Mucosa of descending colon (tissue), 3 donors: Measurements from ENCODE around the gene WDFY4. TPM values are rescaled to one million over a fixed set of nuclear protein-coding genes. Genes with fewer than 3 reads are reported as not detected.

Experiments
- ATAC-seq: fragments of 200-7000 bp; cut with Tn5 transposase; one replicate; pipeline ENCODE4 v1.9.1; 2020; ENCODE audit warnings: mild to moderate bottlenecking, moderate library complexity
- DNase-seq, 3 donors: peaks; one replicate each; pipeline ENCODE4 v3.0.0-alpha.2; 2020
- H3K36me3 ChIP-seq: fragments of 200-600 bp; one replicate; pipeline ENCODE4 v1.8.0; 2021; ENCODE audit warnings: low read depth, mild to moderate bottlenecking
- H3K4me1 ChIP-seq: fragments of 200-600 bp; one replicate; pipeline ENCODE4 v1.8.0; 2021; ENCODE audit warnings: low read depth, mild to moderate bottlenecking
- H3K4me3 ChIP-seq: fragments of 200-600 bp; one replicate; pipeline ENCODE4 v1.8.0; 2021; ENCODE audit warnings: mild to moderate bottlenecking
- H3K9me3 ChIP-seq: fragments of 200-600 bp; one replicate; pipeline ENCODE4 v1.8.0; 2021; ENCODE audit warnings: mild to moderate bottlenecking
- CTCF ChIP-seq: fragments of 200-600 bp; IDR thresholded peaks from one replicate; pipeline ENCODE4 v1.8.0; 2022; ENCODE audit warnings: antibody characterized with exemption, mild to moderate bottlenecking
- intact Hi-C, 2 donors: fragments of 100-400 bp; cut with DNase I in 1 of 2; cut with micrococcal nuclease in 1 of 2; formaldehyde crosslinking; loops; one replicate each; pipeline versions ENCODE4 v1.11.0 to v1.11.1; 2022; cut with DNase I, micrococcal nuclease
- total RNA-seq, 3 donors: library from RNA; stranded (reverse); fragmentation: NEBNext Ultra II Directional in 2 of 3; extraction: Animal tissue kit (Norgen Biotek cat#: 25700) in 2 of 3; gene quantifications; one replicate each; pipeline versions ENCODE4 v1.2.1 to v1.2.4, GENCODE V29; 2021 to 2023
- donor health status: DM: no; HTN: no; CAD: no; lungs with moderate emphysema.
- donor health status: DM: no; HTN: no; CAD: no.
- donor health status: DM: no; HTN: yes; CAD: no.

The WDFY4 gene
- total RNA-seq, 3 donors from 2014 or later: 2.1 to 3.3 (median 2.2) TPM

DNA sequence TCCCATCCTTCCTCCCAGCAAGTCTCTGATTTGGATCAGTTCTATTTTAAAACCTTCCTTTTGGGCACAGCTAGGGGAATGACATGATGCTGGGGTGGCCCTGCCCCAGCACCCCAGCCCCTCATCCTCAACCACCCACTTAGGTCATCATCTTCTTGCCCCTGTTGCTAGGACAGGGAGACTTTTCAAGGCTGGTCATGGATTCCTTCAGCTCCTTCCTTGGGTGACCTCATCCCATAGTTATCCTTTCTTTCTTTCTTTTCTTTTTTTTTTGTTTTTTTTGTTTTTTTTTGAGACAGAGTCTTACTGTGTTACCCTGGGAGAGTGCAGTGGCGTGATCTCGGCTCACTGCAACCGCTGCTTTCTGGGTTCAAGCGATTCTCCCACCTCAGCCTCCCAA lies 127.2 kb downstream of the WDFY4 start:
- DNase-seq (no peak), ATAC-seq (no peak)
- no peak for TF ChIP-seq CTCF
- Histone ChIP-seq H3K36me3 (no peaks in the 10 kb centered on the region), H3K9me3 (no peaks in the 10 kb centered on the region), H3K4me3 (no peak overlapping the region), H3K4me1 (no peaks in the 10 kb centered on the region)
- intact Hi-C loops: no loop called here

- intact Hi-C loops: no loop called here
- no peaks in the 10 kb centered on the region for H3K9me3 ChIP-seq
- H3K4me1 ChIP-seq: no peaks in the 10 kb centered on the region
- no peak for ATAC-seq
- no peak for DNase-seq
- H3K4me3 ChIP-seq: no peak overlapping the region
- TF ChIP-seq CTCF: no peak
- no peaks in the 10 kb centered on the region for H3K36me3 ChIP-seq
These were observed 128.6 kb downstream of the WDFY4 start for GRCh38 chr10:48813291-48813690.

GRCh38 chr10:48813825-48814224 lies 129.2 kb downstream of the WDFY4 start:
- no peaks in the 10 kb centered on the region for H3K9me3 ChIP-seq
- H3K4me1 ChIP-seq: no peaks in the 10 kb centered on the region
- DNase-seq (no peak), ATAC-seq (no peak)
- H3K36me3 ChIP-seq: no peaks in the 10 kb centered on the region
- H3K4me3 ChIP-seq: no peak overlapping the region
- no peak for TF ChIP-seq CTCF
- intact Hi-C loops: no loop called here

DNA sequence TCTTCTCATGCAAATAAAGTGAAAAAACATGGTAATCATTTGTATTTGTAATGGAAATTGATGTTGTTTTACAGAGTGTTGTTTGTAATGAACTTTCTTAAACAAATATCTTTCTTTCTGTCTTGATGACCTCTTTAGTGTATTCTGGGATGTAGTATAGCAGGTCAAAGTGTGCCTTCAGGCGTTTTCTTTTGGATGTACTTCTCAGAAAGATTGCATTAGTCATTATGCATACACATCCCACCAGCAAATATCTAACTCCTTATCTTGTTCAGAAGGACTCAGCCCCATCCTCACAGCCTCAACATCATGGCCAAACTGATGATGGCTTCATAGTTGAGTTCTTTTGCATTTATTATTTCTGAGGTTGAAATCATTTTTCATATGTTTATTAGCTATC lies 130.3 kb downstream of the WDFY4 start:
- H3K4me1 ChIP-seq: no peaks in the 10 kb centered on the region
- intact Hi-C loops: no loop called here
- TF ChIP-seq CTCF: no peak
- no peaks in the 10 kb centered on the region for H3K9me3 ChIP-seq
- DNase-seq (no peak), ATAC-seq (no peak)
- no peaks in the 10 kb centered on the region for H3K36me3 ChIP-seq
- no peak overlapping the region for H3K4me3 ChIP-seq

GRCh38 chr10:48817141-48817540 lies 132.5 kb downstream of the WDFY4 start:
- TF ChIP-seq CTCF: no peak
- DNase-seq: no peak
- no peak overlapping the region for H3K4me3 ChIP-seq
- no peaks in the 10 kb centered on the region for H3K4me1 ChIP-seq
- H3K9me3 ChIP-seq: no peaks in the 10 kb centered on the region
- no peak for ATAC-seq
- no peaks in the 10 kb centered on the region for H3K36me3 ChIP-seq
- intact Hi-C loops: no loop called here

GRCh38 chr10:48818081-48818480 lies 133.4 kb downstream of the WDFY4 start:
- Histone ChIP-seq H3K4me3 (no peak overlapping the region), H3K4me1 (no peaks in the 10 kb centered on the region), H3K36me3 (no peaks in the 10 kb centered on the region), H3K9me3 (no peaks in the 10 kb centered on the region)
- no peak for TF ChIP-seq CTCF
- no peak for DNase-seq
- no peak for ATAC-seq
- intact Hi-C loops: no loop called here
